Activated naive CD4-positive, alpha-beta T cell (primary cell): ENCODE data around the gene CNKSR3.

ENCODE experiments used
- DNase-seq, 4 experiments: peaks; one replicate each; lab custom pipeline; 2025; lab: John Stamatoyannopoulos, UW

CNKSR3 gene

GRCh38 chr6:154502553-154502952 is 7.9 kb downstream of the CNKSR3 start:
- DNase-seq: no peak

- DNase-seq: no peak
These were observed 9.0 kb downstream of the CNKSR3 start for GRCh38 chr6:154501578-154501868.

GRCh38 chr6:154500769-154501577 is 9.5 kb downstream of the CNKSR3 start:
- no peak for DNase-seq

GRCh38 chr6:154499855-154500589 is 10.5 kb downstream of the CNKSR3 start:
- no peak for DNase-seq

- no peak for DNase-seq
These were observed 12.0 kb downstream of the CNKSR3 start for GRCh38 chr6:154498340-154498934.

- DNase-seq: no peak
These were observed 13.5 kb downstream of the CNKSR3 start for GRCh38 chr6:154496793-154497517.

GRCh38 chr6:154496186-154496585 is 14.3 kb downstream of the CNKSR3 start:
- no peak for DNase-seq

- DNase-seq: no peak
These were observed 15.7 kb downstream of the CNKSR3 start for GRCh38 chr6:154494592-154495311.

GRCh38 chr6:154491567-154492470 is 18.7 kb downstream of the CNKSR3 start:
- DNase-seq: no peak

GRCh38 chr6:154489822-154490221 is 20.7 kb downstream of the CNKSR3 start:
- DNase-seq: no peak

GRCh38 chr6:154488802-154489437 is 21.6 kb downstream of the CNKSR3 start:
- DNase-seq: no peak

GRCh38 chr6:154488248-154488593 is 22.3 kb downstream of the CNKSR3 start:
- no peak for DNase-seq

GRCh38 chr6:154487367-154488247 is 22.9 kb downstream of the CNKSR3 start:
- no peak for DNase-seq

GRCh38 chr6:154485815-154486214 is 24.7 kb downstream of the CNKSR3 start:
- no peak for DNase-seq

GRCh38 chr6:154484942-154485341 is 25.5 kb downstream of the CNKSR3 start:
- DNase-seq: no peak

- no peak for DNase-seq
These were observed 27.6 kb downstream of the CNKSR3 start for GRCh38 chr6:154482858-154483257.

GRCh38 chr6:154481521-154482013 is 28.9 kb downstream of the CNKSR3 start:
- DNase-seq: no peak

GRCh38 chr6:154479771-154480639 is 30.5 kb downstream of the CNKSR3 start:
- DNase-seq: no peak
